GM18517 (cell line): ENCODE results near the gene CFAP69.

Experiments used
- ATAC-seq: cut with Tn5 transposase; IDR thresholded peaks from one replicate; pipeline ENCODE4 v1.9.1; 2021; ENCODE audit warnings: mild to moderate bottlenecking, moderate library complexity; ENCODE audit not compliant: unreplicated experiment

Gene CFAP69

GRCh38 chr7:90270431-90271178 lies 25.6 kb downstream of the CFAP69 start:
- ATAC-seq: no peak

GRCh38 chr7:90271753-90272152 lies 26.8 kb downstream of the CFAP69 start:
- no peak for ATAC-seq

GRCh38 chr7:90272242-90272641 lies 27.3 kb downstream of the CFAP69 start:
- ATAC-seq: no peak

- no peak for ATAC-seq
Observed at GRCh38 chr7:90274161-90274560, 29.2 kb downstream of the CFAP69 start.

GRCh38 chr7:90276033-90276728 lies 31.2 kb downstream of the CFAP69 start:
- no peak for ATAC-seq

DNA sequence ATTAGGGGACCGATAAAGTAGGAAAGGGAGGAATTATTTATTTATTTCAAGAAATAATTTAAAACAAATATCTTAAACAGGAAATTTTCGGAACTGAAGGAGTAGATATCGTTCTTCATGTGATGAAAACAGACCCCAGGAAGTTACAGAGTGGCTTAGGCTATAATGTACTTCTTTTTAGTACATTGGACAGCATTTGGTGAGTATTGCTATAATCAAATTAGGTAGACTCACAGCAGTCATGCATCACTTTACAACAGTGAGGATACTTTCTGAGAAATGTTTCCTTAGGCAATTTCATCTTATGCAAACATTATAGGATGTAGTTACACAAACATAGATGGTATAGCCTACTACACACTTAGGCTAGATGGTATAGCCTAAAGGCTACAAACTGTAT lies 43.2 kb downstream of the CFAP69 start:
- ATAC-seq: no peak

- ATAC-seq: no peak
Observed at GRCh38 chr7:90290244-90291113, 45.5 kb downstream of the CFAP69 start.

- peak; percentile 83 for ATAC-seq
Observed at GRCh38 chr7:90298145-90299038, 53.4 kb downstream of the CFAP69 start.

- ATAC-seq: no peak
Observed at GRCh38 chr7:90303241-90303640, 58.3 kb downstream of the CFAP69 start.

- no peak for ATAC-seq
Observed at GRCh38 chr7:90309872-90310271, 64.9 kb downstream of the CFAP69 start.

DNA sequence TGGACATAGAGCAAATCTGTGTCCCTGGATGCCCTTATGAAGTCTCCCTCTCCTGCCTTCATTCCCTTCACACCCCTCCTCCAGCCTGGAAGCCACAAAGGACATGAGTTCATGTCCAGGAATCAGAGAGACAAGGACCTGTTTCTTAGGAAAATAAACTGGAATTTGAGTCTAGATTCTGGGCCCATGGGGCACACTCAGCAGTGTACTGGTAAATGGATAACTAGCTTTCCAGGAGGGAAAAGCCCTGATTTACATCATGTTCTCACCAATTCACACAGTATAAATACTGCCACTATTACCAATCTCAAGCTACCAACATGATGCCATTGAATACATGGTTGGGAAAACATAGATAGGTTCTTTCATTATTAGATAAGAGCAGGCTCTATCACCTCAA lies 66.2 kb downstream of the CFAP69 start:
- no peak for ATAC-seq

DNA sequence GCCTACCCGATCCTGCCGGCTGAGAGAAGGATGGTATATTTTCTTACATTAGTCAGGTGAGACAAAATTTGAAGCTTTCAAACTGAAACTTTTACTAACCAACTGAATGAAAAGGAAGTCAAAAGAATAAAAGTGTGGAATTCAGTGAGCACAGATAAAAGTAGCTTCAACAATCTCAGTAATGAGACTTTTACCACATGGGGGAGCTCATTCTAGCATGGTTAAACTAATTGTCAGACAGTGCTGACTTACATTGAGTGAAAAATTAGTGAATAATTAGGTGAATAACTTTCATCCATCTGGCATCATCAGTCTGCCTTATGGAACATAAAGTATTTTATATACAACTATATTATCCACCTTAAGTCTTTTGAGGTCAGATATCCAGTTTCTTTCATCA lies 67.8 kb downstream of the CFAP69 start:
- no peak for ATAC-seq

GRCh38 chr7:90313907-90314306 lies 68.9 kb downstream of the CFAP69 start:
- no peak for ATAC-seq

GRCh38 chr7:90320014-90320413 lies 75.0 kb downstream of the CFAP69 start:
- no peak for ATAC-seq

- ATAC-seq: no peak
Observed at GRCh38 chr7:90320418-90320800, 75.4 kb downstream of the CFAP69 start.

GRCh38 chr7:90320801-90321494 lies 76.0 kb downstream of the CFAP69 start, which contains the start of gene FAM237B:
FAM237B (minus strand) TSS chr7:90321304; CDS start chr7:90319748, 1,556 bp downstream.
- no peak for ATAC-seq

- ATAC-seq: no peak
Observed at GRCh38 chr7:90322837-90323236, 77.9 kb downstream of the CFAP69 start.

DNA sequence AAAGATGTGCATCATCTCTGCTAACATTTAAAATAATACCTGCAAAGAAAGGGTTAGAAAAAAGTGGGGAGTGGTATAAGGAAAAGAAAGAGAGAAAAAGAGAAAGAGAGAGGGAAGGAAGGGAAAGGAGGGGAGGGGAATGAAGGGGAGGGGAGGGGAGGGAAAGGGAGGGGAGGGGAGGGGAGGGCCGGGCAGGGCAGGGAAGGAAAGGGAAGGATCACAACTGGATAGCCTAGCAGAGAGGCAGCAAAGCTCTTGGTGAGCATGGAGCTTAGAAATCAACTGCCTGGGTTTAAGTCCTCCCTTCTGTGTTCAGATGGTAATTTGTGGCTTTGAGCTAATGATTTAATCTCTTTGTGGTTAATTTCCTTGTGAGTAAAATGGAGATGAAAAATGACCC lies 81.5 kb downstream of the CFAP69 start:
- ATAC-seq: no peak

- no peak for ATAC-seq
Observed at GRCh38 chr7:90334193-90334843, 89.3 kb downstream of the CFAP69 start.
